MCF 10A (cell line): Measurements from ENCODE around the gene AP5B1. TPM values are rescaled to one million over a fixed set of nuclear protein-coding genes. Genes with fewer than 3 reads are reported as not detected.

Experiments
- BruUV-seq: library from RNA; stranded (reverse); fragments of 400-500 nt; replicated peaks from 2 replicates; lab custom pipeline; 2021; lab: Mats Ljungman, UMichigan
- CTCF ChIA-PET: fragments of 300-600 bp; sonication (Branson Sonifier 250); formaldehyde crosslinking; extraction: SDS; loops from one replicate; lab custom pipeline; 2021; ENCODE audit warnings: antibody characterized with exemption, inconsistent platforms; lab: Yijun Ruan, JAX
- POLR2A ChIA-PET: fragments of 300-600, 350-650 bp; sonication (Branson Sonifier 250); formaldehyde crosslinking; extraction: SDS; loops from one replicate; lab custom pipeline; 2020; ENCODE audit warnings: antibody characterized with exemption, inconsistent platforms; lab: Yijun Ruan, JAX
- DNase-seq: peaks from one replicate; pipeline ENCODE4 v3.0.0-alpha.2; 2018; ENCODE audit not compliant: unreplicated experiment
- H3K27ac Mint-ChIP-seq: one replicate; pipeline ENCODE4 v1.8.0; 2022; ENCODE audit warnings: mild to moderate bottlenecking, low read depth, mixed read lengths; ENCODE audit not compliant: unreplicated experiment
- H3K27me3 Mint-ChIP-seq: one replicate; pipeline ENCODE4 v1.8.0; 2022; ENCODE audit warnings: mixed read lengths; ENCODE audit not compliant: insufficient read depth, unreplicated experiment
- H3K36me3 Mint-ChIP-seq: one replicate; pipeline ENCODE4 v1.8.0; 2022; ENCODE audit warnings: mild to moderate bottlenecking, moderate library complexity, mixed read lengths; ENCODE audit not compliant: insufficient read depth, unreplicated experiment
- H3K4me1 Mint-ChIP-seq: one replicate; pipeline ENCODE4 v1.8.0; 2022; ENCODE audit warnings: mixed read lengths; ENCODE audit not compliant: insufficient read depth, unreplicated experiment
- H3K4me3 Mint-ChIP-seq: one replicate; pipeline ENCODE4 v1.8.0; 2022; ENCODE audit warnings: mild to moderate bottlenecking, moderate library complexity, mixed read lengths; ENCODE audit not compliant: unreplicated experiment
- H3K9me3 Mint-ChIP-seq: one replicate; pipeline ENCODE4 v1.8.0; 2022; ENCODE audit warnings: mixed read lengths; ENCODE audit not compliant: unreplicated experiment
- CTCF ChIP-seq: fragments of 200-600 bp; IDR thresholded peaks from one replicate; pipeline ENCODE4 v1.8.0; 2022; ENCODE audit warnings: antibody characterized with exemption, mild to moderate bottlenecking; ENCODE audit not compliant: unreplicated experiment
- intact Hi-C: fragments of 100-400 bp; cut with micrococcal nuclease; formaldehyde crosslinking; loops from 2 replicates; pipeline ENCODE4 v1.14.1; 2022
- total RNA-seq: library from RNA; stranded (reverse); gene quantifications from 2 replicates; pipeline ENCODE4 v1.2.3, GENCODE V29; 2022

Gene AP5B1
- total RNA-seq, 1 experiment from 2014 or later: 12.9 TPM

GRCh38 chr11:65778901-65779668 lies 1.7 kb downstream of the AP5B1 start:
- Mint-ChIP-seq H3K4me3 (peak overlapping the region; percentile 96), H3K36me3 (peaks cover 9% of the 10 kb centered on the region), H3K27ac (no peak overlapping the region), H3K9me3 (no peaks in the 10 kb centered on the region), H3K27me3 (no peaks in the 10 kb centered on the region), H3K4me1 (no peaks in the 10 kb centered on the region)
- no peak for DNase-seq
- no peak for TF ChIP-seq CTCF
- BruUV-seq: no TSS peak
- ChIA-PET CTCF (interaction anchor here (0.5 to 8.8 kb wide), 42 partner anchors 9 to 609 kb away, joined by 3 to 98 read pairs (median 5); partner anchors contain the start of genes FIBP and KAT5), POLR2A (interaction anchor here (0.5 to 3.5 kb wide), 12 partner anchors 8 to 936 kb away, joined by 3 to 39 read pairs (median 12); partner anchors contain the start of genes CFL1, KAT5 and RNASEH2C)
- intact Hi-C loops: no loop called here

- no peaks in the 10 kb centered on the region for H3K4me1 Mint-ChIP-seq
- peaks cover 9% of the 10 kb centered on the region for H3K36me3 Mint-ChIP-seq
Observed at GRCh38 chr11:65778431-65778900, 2.3 kb downstream of the AP5B1 start.

GRCh38 chr11:65777821-65778361 lies 2.9 kb downstream of the AP5B1 start:
- no TSS peak for BruUV-seq
- Mint-ChIP-seq H3K4me1 (no peaks in the 10 kb centered on the region), H3K4me3 (no peak overlapping the region), H3K36me3 (peaks cover 9% of the 10 kb centered on the region), H3K27me3 (no peaks in the 10 kb centered on the region), H3K27ac (no peak overlapping the region), H3K9me3 (no peaks in the 10 kb centered on the region)
- no peak for TF ChIP-seq CTCF
- ChIA-PET CTCF (interaction anchor here (0.8 to 8.8 kb wide), 9 partner anchors 14 to 58 kb away, joined by 3 to 98 read pairs (median 6); no protein-coding TSS in a partner anchor), POLR2A (interaction anchor here (0.6 to 2.8 kb wide), 3 partner anchors 15 to 80 kb away, joined by 3 to 25 read pairs (median 4); partner anchors contain the start of gene KAT5)
- no peak for DNase-seq
- intact Hi-C loops: no loop called here

More at GRCh38 chr11:65778431-65778900, 2.3 kb downstream of the AP5B1 start:
- H3K27ac Mint-ChIP-seq: no peak overlapping the region
- no peak for TF ChIP-seq CTCF
- H3K27me3 Mint-ChIP-seq: no peaks in the 10 kb centered on the region
- no TSS peak for BruUV-seq
- no peak overlapping the region for H3K4me3 Mint-ChIP-seq
- POLR2A ChIA-PET: interaction anchor here (0.6 to 3.5 kb wide), 6 partner anchors 14 to 80 kb away, joined by 3 to 39 read pairs (median 26); partner anchors contain the start of genes KAT5 and RNASEH2C
- H3K9me3 Mint-ChIP-seq: no peaks in the 10 kb centered on the region
- no peak for DNase-seq
- intact Hi-C loops: no loop called here
- CTCF ChIA-PET: interaction anchor here (0.6 to 8.8 kb wide), 16 partner anchors 8 to 108 kb away, joined by 3 to 98 read pairs (median 7); no protein-coding TSS in a partner anchor

GRCh38 chr11:65777241-65777640 lies 3.5 kb downstream of the AP5B1 start:
- TF ChIP-seq CTCF: no peak
- no TSS peak for BruUV-seq
- ChIA-PET CTCF (interaction anchor here (0.6 to 8.8 kb wide), 7 partner anchors 20 to 58 kb away, joined by 3 to 98 read pairs (median 4); no protein-coding TSS in a partner anchor), POLR2A (interaction anchor here (1.1 to 1.5 kb wide), 3 partner anchors 57 to 65 kb away, joined by 3 to 5 read pairs (median 5); partner anchors contain the start of genes KAT5 and RNASEH2C)
- H3K4me3 Mint-ChIP-seq: no peak overlapping the region
- no peaks in the 10 kb centered on the region for H3K9me3 Mint-ChIP-seq
- H3K27ac Mint-ChIP-seq: no peak overlapping the region
- H3K4me1 Mint-ChIP-seq: no peaks in the 10 kb centered on the region
- DNase-seq: no peak
- H3K27me3 Mint-ChIP-seq: no peaks in the 10 kb centered on the region
- H3K36me3 Mint-ChIP-seq: peaks cover 9% of the 10 kb centered on the region
- intact Hi-C loops: no loop called here
